Dendritic cell treated with granulocyte-macrophage colony-stimulating factor and Interleukin-4, amounts not matched to agents 40 ng/mL and 50 ng/mL, for 4 days (primary cell): ENCODE data around the gene NADK.

Experiments
- H3K27ac Mint-ChIP-seq: one replicate; pipeline ENCODE4 v1.8.0; 2022; ENCODE audit warnings: mild to moderate bottlenecking, mixed read lengths
- H3K27me3 Mint-ChIP-seq: one replicate; pipeline ENCODE4 v1.8.0; 2022; ENCODE audit warnings: mild to moderate bottlenecking, mixed read lengths
- H3K36me3 Mint-ChIP-seq: one replicate; pipeline ENCODE4 v1.8.0; 2022; ENCODE audit warnings: low read depth, mixed read lengths
- H3K4me1 Mint-ChIP-seq: one replicate; pipeline ENCODE4 v1.8.0; 2022; ENCODE audit warnings: low read depth, mixed read lengths
- H3K4me3 Mint-ChIP-seq: one replicate; pipeline ENCODE4 v1.8.0; 2022; ENCODE audit warnings: mild to moderate bottlenecking, moderate library complexity, mixed read lengths
- H3K9me3 Mint-ChIP-seq: one replicate; pipeline ENCODE4 v1.8.0; 2022; ENCODE audit warnings: mixed read lengths
- intact Hi-C: fragments of 100-400 bp; cut with micrococcal nuclease; formaldehyde crosslinking; loops from one replicate; pipeline ENCODE4 v1.15.0; 2022

NADK gene

GRCh38 chr1:1780598-1781525, 2.6 kb upstream of the NADK start:
- peak overlapping the region; percentile 96 for H3K27ac Mint-ChIP-seq
- no peaks in the 10 kb centered on the region for H3K9me3 Mint-ChIP-seq
- intact Hi-C loops, result loop anchor here (5.0 kb wide), 1 partner anchor 106 kb away; no protein-coding TSS in a partner anchor
- H3K36me3 Mint-ChIP-seq, result peaks cover 48% of the 10 kb centered on the region
- peak overlapping the region; percentile 84 for H3K4me3 Mint-ChIP-seq
- H3K27me3 Mint-ChIP-seq, result no peaks in the 10 kb centered on the region
- peaks cover 67% of the 10 kb centered on the region for H3K4me1 Mint-ChIP-seq

DNA sequence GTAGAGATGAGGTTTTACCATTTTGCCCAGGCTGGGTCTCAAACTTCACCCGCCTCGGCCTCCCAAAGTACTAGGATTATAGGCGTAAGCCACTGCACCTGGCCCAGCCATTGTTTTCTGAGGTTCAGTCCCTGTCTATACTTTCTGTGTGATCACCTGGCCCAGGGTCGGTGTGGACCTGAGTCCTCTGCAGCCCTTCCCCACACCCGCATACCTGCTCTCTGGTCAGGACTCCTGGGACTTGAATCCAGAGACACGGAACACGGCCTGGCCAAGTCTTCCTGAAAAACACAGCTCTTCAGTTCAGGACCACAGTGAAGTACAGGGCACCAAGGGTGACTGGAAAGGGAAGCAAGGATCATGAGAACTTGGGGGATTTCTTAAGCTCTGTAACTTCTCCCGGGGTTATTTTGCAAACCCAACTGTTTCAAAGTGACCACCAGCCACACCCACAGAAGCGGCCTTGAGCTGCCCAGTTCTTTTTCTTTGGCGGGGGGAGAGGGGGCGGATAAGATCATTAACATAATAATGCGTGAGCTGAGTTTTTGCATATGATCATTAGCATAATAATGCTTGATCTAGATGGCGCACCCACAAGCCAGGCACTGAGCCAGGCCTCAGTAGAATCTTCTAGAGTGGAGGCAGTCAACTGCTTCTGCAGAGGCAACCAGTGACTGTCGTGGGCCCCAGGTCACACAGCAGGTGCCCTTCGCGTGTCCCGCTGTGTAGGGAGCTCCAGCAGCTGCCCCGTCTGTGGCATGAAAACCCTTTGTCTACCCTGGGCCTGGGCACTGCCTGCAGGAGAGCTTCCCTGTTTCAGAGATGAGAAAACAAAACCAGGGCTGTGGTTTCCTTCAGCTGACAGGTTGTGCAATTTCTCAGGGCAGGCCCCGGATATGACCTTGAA, 1.7 kb upstream of the NADK start:
- Mint-ChIP-seq H3K36me3 (peaks cover 47% of the 10 kb centered on the region), H3K4me3 (peak overlapping the region; percentile 84), H3K27ac (peak overlapping the region; percentile 96), H3K4me1 (peaks cover 76% of the 10 kb centered on the region), H3K9me3 (no peaks in the 10 kb centered on the region), H3K27me3 (no peaks in the 10 kb centered on the region)
- intact Hi-C loops, result loop anchor here (5.0 kb wide), 2 partner anchors 107 to 127 kb away; no protein-coding TSS in a partner anchor

DNA sequence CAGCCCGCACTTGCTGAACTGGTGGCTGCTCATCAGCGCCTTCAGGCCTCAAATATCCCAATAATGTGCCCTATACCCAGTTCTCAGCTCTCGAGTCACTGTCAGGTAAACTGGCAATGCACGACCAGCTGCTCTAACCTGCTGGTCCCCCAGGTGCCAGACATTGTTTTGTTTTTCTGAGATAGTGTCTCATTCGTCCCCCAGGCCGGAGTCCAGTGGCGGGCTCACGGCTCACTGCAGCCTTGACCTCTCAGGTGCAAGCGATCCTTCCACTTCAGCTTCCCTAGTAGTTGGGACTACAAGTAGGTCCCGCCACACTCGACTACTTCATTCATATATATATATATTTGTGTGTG, 1.0 kb upstream of the NADK start:
- intact Hi-C loops, result loop anchor here (5.0 kb wide), 1 partner anchor 128 kb away; no protein-coding TSS in a partner anchor
- peaks cover 83% of the 10 kb centered on the region for H3K4me1 Mint-ChIP-seq
- H3K36me3 Mint-ChIP-seq, result peaks cover 45% of the 10 kb centered on the region
- H3K9me3 Mint-ChIP-seq, result no peaks in the 10 kb centered on the region
- peak overlapping the region; percentile 96 for H3K27ac Mint-ChIP-seq
- peak overlapping the region; percentile 84 for H3K4me3 Mint-ChIP-seq
- no peaks in the 10 kb centered on the region for H3K27me3 Mint-ChIP-seq

DNA sequence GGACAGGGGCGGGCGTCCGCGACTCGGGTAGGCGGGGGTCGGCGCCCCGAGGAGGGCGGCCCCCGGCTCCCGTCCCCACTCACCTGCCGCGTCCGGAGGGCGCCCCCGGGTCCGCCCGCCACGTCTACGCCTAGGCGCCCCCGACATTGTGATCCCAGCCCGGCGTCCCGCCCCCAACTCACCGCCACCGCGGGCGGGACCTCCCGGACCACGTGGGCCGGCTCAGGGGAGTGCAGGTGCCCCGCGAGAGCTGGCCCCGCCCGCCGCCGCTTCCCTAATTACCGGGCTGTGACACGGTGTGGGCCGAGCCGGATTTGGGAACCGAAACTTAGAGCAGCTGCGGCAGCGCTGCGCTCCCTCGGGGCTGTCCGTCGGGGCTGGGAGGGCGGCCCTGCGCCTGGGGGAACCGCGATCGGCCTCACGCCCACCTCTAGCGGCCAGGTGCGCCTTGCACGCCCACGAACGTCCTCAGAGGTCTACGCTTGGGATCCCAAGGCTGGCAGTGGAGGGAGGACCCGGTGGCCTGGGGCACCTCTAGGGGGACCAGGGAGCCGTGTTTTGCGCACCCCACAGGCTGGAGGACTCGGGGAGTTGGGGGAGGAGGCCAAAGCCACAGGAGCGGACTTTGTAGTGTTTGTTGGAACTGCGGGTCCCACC, 521 bp upstream of the NADK start:
- Mint-ChIP-seq H3K4me3 (peak overlapping the region; percentile 84), H3K27ac (peak overlapping the region; percentile 96), H3K36me3 (peaks cover 46% of the 10 kb centered on the region), H3K4me1 (peaks cover 87% of the 10 kb centered on the region), H3K9me3 (no peaks in the 10 kb centered on the region), H3K27me3 (no peaks in the 10 kb centered on the region)
- intact Hi-C loops, result loop anchor here (5.0 kb wide), 1 partner anchor 129 kb away; no protein-coding TSS in a partner anchor

DNA sequence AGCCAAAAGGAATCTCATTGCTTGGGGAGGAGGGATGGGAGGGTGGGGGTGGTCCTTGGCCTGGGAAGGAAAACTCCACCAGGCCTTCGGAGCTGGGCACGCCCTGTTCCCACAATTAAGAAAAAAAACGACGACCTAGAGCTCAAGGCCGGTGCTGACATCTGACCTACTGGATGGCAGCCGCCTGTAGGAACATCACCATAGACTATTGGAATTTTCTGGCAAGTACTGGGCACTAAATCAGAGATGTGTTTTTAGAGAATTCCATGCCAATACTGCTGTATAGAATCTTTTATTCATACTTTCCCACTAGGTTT, 729 bp downstream of the NADK start:
- Mint-ChIP-seq H3K27ac (peak overlapping the region; percentile 78), H3K27me3 (no peaks in the 10 kb centered on the region), H3K4me1 (peaks cover 75% of the 10 kb centered on the region), H3K9me3 (no peaks in the 10 kb centered on the region), H3K36me3 (peaks cover 46% of the 10 kb centered on the region), H3K4me3 (peak overlapping the region; percentile 83)
- intact Hi-C loops, result loop anchor here (5.0 kb wide), 1 partner anchor 130 kb away; no protein-coding TSS in a partner anchor

DNA sequence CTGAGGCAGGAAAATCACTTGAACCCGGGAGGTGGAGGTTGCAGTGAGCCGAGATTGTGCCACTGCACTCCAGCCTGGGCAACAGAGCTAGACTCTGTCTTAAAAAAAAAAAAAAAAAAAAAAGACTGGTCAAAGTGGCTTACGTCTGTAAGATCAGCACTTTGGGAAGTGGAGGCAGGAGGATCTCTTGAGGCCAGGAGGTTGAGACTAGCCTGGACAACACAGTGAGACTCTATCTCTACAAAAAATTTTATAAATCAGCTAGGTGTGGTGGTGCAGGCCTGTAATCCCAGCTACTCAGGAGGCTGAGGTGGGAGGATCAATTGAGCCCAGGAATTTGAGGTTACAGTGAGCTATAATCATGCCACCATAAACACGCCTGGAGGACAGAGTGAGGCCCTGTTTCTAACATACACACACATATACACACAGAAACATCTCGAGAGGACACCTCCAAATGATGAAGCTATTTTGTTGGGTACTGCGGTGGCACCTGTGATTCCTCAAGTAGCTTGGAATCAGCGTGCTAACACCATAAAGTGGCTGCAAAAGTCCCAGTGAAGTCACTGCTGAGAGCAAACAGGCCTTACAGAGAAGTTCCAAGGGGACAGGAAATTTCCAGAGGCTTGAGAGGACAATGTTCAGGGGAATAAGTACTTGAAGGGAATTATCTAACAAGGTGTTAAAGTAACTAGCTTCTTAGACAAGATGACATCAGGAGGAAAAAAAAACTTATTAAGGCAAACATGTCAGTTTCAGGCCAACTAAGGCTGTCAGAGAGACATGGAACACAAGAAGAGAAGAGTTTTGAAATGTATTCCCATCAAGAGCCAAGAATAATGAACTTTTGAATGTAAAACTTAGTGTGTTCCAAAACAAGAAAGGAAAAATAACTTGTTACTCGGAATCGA, 1.3 kb downstream of the NADK start:
- H3K27ac Mint-ChIP-seq, result peak overlapping the region; percentile 78
- H3K36me3 Mint-ChIP-seq, result peaks cover 52% of the 10 kb centered on the region
- H3K9me3 Mint-ChIP-seq, result no peaks in the 10 kb centered on the region
- H3K4me3 Mint-ChIP-seq, result peak overlapping the region; percentile 83
- H3K4me1 Mint-ChIP-seq, result peaks cover 77% of the 10 kb centered on the region
- no peaks in the 10 kb centered on the region for H3K27me3 Mint-ChIP-seq
- intact Hi-C loops, result loop anchor here (1.0 to 5.0 kb wide), 2 partner anchors 9 to 130 kb away; no protein-coding TSS in a partner anchor

- intact Hi-C loops, result loop anchor here (1.0 to 5.0 kb wide), 2 partner anchors 7 to 132 kb away; no protein-coding TSS in a partner anchor
- Mint-ChIP-seq H3K4me1 (peaks cover 72% of the 10 kb centered on the region), H3K4me3 (peak overlapping the region; percentile 45), H3K36me3 (peaks cover 64% of the 10 kb centered on the region), H3K9me3 (no peaks in the 10 kb centered on the region), H3K27me3 (no peaks in the 10 kb centered on the region), H3K27ac (peak overlapping the region; percentile 49)
These were observed 2.7 kb downstream of the NADK start for GRCh38 chr1:1775327-1776226.

GRCh38 chr1:1773874-1774273, 4.4 kb downstream of the NADK start:
- Mint-ChIP-seq H3K4me1 (peaks cover 62% of the 10 kb centered on the region), H3K27me3 (no peaks in the 10 kb centered on the region), H3K27ac (no peak overlapping the region)

DNA sequence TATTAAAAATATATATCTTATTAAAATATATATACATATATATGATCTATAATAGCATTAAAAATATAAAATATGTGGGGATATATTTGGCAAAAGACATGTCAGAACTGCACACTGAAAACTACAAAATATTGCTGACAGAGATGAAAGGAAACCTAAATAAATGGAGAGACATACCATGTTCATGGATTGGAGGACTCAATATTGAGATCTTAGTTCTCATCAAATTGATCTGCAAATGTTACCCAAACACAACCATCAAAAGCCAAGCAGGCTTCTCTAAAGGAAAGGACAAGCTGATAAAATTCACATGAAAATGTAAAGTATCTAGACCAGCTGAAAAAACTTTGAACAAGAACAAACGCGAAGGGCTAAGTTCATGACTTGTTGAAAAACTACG, 7.2 kb downstream of the NADK start:
- H3K9me3 Mint-ChIP-seq, result no peaks in the 10 kb centered on the region
- intact Hi-C loops, result no loop called here
- H3K27me3 Mint-ChIP-seq, result no peaks in the 10 kb centered on the region
- no peak overlapping the region for H3K27ac Mint-ChIP-seq
- peaks cover 87% of the 10 kb centered on the region for H3K36me3 Mint-ChIP-seq
- no peak overlapping the region for H3K4me3 Mint-ChIP-seq
- peaks cover 66% of the 10 kb centered on the region for H3K4me1 Mint-ChIP-seq

More at GRCh38 chr1:1773874-1774273, 4.4 kb downstream of the NADK start:
- Mint-ChIP-seq H3K9me3 (no peaks in the 10 kb centered on the region), H3K4me3 (no peak overlapping the region), H3K36me3 (peaks cover 71% of the 10 kb centered on the region)
- intact Hi-C loops, result no loop called here

DNA sequence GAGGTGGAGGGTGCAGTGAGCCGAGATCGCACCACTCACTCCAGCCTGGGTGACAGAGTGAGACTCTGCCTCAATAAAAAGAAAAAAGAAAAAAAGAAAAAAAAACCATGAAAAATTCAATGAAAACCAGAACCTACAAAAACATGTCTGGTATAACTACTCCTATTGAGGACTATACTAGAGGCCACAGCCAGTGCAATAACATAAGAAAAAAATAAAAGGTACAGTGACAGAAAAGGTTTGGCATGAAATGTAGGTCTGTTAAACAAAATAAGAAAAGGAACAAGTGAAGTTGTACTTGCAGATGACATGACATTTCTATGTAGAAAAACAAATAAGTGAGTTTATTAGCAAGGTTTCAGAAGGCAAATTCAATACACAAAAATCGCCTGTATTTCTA, 8.2 kb downstream of the NADK start:
- Mint-ChIP-seq H3K36me3 (peaks cover 87% of the 10 kb centered on the region), H3K4me3 (no peak overlapping the region), H3K27me3 (no peaks in the 10 kb centered on the region), H3K4me1 (peaks cover 57% of the 10 kb centered on the region), H3K27ac (no peak overlapping the region), H3K9me3 (no peaks in the 10 kb centered on the region)
- intact Hi-C loops, result no loop called here

DNA sequence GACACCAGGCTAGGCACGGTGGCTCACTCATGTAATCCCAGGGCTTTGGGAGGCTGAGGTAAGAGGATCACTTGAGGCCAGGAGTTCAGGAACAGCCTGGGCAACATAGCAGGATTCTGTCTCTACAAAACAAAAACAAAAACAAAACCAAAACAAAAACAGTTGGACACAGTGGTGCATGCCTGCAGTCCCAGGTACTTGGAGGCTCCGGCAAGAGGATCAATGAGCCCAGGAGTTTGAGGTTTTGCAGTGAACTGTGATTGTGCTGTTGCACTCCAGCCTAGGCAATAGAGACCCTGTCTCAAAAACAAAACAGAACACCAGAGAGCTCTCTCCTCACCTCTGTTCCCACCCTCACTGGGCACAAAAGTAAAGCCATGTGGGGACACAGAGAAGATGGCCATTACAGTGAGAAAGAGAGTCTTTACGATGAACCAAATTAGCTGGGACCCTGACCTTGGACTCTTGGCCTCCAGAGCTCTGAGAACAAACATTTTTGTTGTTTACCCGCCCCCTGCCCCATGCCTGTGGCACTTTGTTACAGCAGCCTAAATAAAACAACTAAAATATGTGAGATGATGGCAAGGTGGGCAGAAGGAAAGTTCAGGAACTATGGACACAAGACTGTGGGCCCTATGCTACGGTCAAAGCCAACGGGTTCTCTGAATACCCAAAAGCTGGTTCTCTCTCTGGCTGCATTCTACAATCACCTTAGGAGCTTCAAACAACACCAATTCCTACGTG, 9.8 kb downstream of the NADK start:
- Mint-ChIP-seq H3K36me3 (peaks cover 95% of the 10 kb centered on the region), H3K27ac (no peak overlapping the region), H3K4me1 (peaks cover 59% of the 10 kb centered on the region), H3K27me3 (no peaks in the 10 kb centered on the region), H3K9me3 (no peaks in the 10 kb centered on the region), H3K4me3 (no peak overlapping the region)
- intact Hi-C loops, result loop anchor here (1.0 kb wide), 1 partner anchor 8 kb away; no protein-coding TSS in a partner anchor
